IMR-90 (cell line): ENCODE measurements around the gene GPRC5D.

Experiments
- BHLHE40 ChIP-seq: fragments of 150-350 bp; IDR thresholded peaks from 2 replicates; pipeline ENCODE4 v1.6.1; 2016; ENCODE audit warnings: mild to moderate bottlenecking, low read depth, low read length
- CEBPB ChIP-seq: IDR thresholded peaks from 2 replicates; pipeline ENCODE4 v1.6.1; 2012; ENCODE audit warnings: low read depth, low read length, improper control_type of control experiment
- CTCF ChIP-seq: conservative IDR thresholded peaks from 2 replicates; pipeline ENCODE4 v1.5.1; 2012; ENCODE audit warnings: mild to moderate bottlenecking, low read depth, low read length, improper control_type of control experiment
- ELK1 ChIP-seq: fragments of 150-350 bp; IDR thresholded peaks from 2 replicates; pipeline ENCODE4 v1.6.1; 2016; ENCODE audit warnings: low read depth, mild to moderate bottlenecking, low read length, moderate library complexity, borderline replicate concordance
- MAFK ChIP-seq: IDR thresholded peaks from 2 replicates; pipeline ENCODE4 v1.6.1; 2012; ENCODE audit warnings: low read depth, low read length, improper control_type of control experiment
- MAZ ChIP-seq: IDR thresholded peaks from 2 replicates; pipeline ENCODE4 v1.6.1; 2012; ENCODE audit warnings: low read depth, mild to moderate bottlenecking, low read length, improper control_type of control experiment, moderate library complexity, borderline replicate concordance
- MXI1 ChIP-seq: IDR thresholded peaks from 2 replicates; pipeline ENCODE4 v1.6.1; 2012; ENCODE audit warnings: low read depth, mild to moderate bottlenecking, low read length, moderate library complexity, borderline replicate concordance
- NFE2L2 ChIP-seq: fragments of 150-350 bp; IDR thresholded peaks from 2 replicates; pipeline ENCODE4 v1.6.1; 2016; ENCODE audit warnings: low read depth, mild to moderate bottlenecking, low read length
- POLR2A ChIP-seq: IDR thresholded peaks from 2 replicates; pipeline ENCODE4 v1.6.1; 2012; ENCODE audit warnings: mild to moderate bottlenecking, low read depth, low read length
- RAD21 ChIP-seq: IDR thresholded peaks from 2 replicates; pipeline ENCODE4 v1.6.1; 2012; ENCODE audit warnings: low read length, improper control_type of control experiment
- RCOR1 ChIP-seq: IDR thresholded peaks from 2 replicates; pipeline ENCODE4 v1.6.1; 2012; ENCODE audit warnings: mild to moderate bottlenecking, low read length, improper control_type of control experiment; ENCODE audit not compliant: insufficient replicate concordance
- RFX5 ChIP-seq: IDR thresholded peaks from 2 replicates; pipeline ENCODE4 v1.8.0; 2012; ENCODE audit warnings: low read depth, mild to moderate bottlenecking, low read length, moderate library complexity
- SMC3 ChIP-seq: fragments of 150-350 bp; IDR thresholded peaks from 2 replicates; pipeline ENCODE4 v1.6.1; 2016; ENCODE audit warnings: low read depth, mild to moderate bottlenecking, antibody characterized with exemption, low read length, moderate library complexity
- USF2 ChIP-seq: fragments of 150-350 bp; IDR thresholded peaks from 2 replicates; pipeline ENCODE4 v1.6.1; 2017; ENCODE audit warnings: mild to moderate bottlenecking, antibody characterized with exemption, low read length, low read depth

- TF ChIP-seq RFX5: no peak
- TF ChIP-seq CTCF: no peak
- TF ChIP-seq RAD21: no peak
- no peak for TF ChIP-seq POLR2A
- TF ChIP-seq RCOR1: no peak
- TF ChIP-seq MXI1: no peak
- TF ChIP-seq USF2: no peak
- TF ChIP-seq NFE2L2: no peak
- TF ChIP-seq BHLHE40: no peak
- no peak for TF ChIP-seq MAFK
- TF ChIP-seq SMC3: no peak
- no peak for TF ChIP-seq CEBPB
- TF ChIP-seq MAZ: no peak
- no peak for TF ChIP-seq ELK1
These were observed 14.9 kb downstream of the GPRC5D start for GRCh38 chr12:12936983-12937491.
